H9 (cell line): ENCODE results near the gene OR5K1. TPM values are rescaled to one million over a fixed set of nuclear protein-coding genes. Genes with fewer than 3 reads are reported as not detected.

Source experiments
- DNase-seq: peaks from one replicate; pipeline ENCODE4 v3.0.0-alpha.2; 2017
- H2AFZ ChIP-seq: one replicate; pipeline ENCODE4 v1.6.1; 2013; ENCODE audit warnings: mild to moderate bottlenecking, low read length, control low read depth, moderate library complexity
- H2AK5ac ChIP-seq: 2 replicates; pipeline ENCODE4 v1.6.1; 2013; ENCODE audit warnings: low read length, control low read depth, mixed read lengths; ENCODE audit not compliant: insufficient read length
- H2BK120ac ChIP-seq: one replicate; pipeline ENCODE4 v1.6.1; 2013; ENCODE audit warnings: low read depth, mild to moderate bottlenecking, low read length, control low read depth, inconsistent platforms; ENCODE audit not compliant: poor library complexity, severe bottlenecking
- H2BK12ac ChIP-seq: 2 replicates; pipeline ENCODE4 v1.6.1; 2013; ENCODE audit warnings: low read length, control low read depth, mixed read lengths, low read depth; ENCODE audit not compliant: insufficient read length
- H2BK15ac ChIP-seq: 2 replicates; pipeline ENCODE4 v1.6.1; 2013; ENCODE audit warnings: low read depth, low read length, control low read depth
- H2BK20ac ChIP-seq: one replicate; pipeline ENCODE4 v1.6.1; 2013; ENCODE audit warnings: low read depth, mild to moderate bottlenecking, low read length, control low read depth, inconsistent platforms; ENCODE audit not compliant: poor library complexity, severe bottlenecking
- H2BK5ac ChIP-seq: 2 replicates; pipeline ENCODE4 v1.6.1; 2013; ENCODE audit warnings: low read length, control low read depth, mixed read lengths; ENCODE audit not compliant: insufficient read length
- H3K14ac ChIP-seq: 2 replicates; pipeline ENCODE4 v1.6.1; 2013; ENCODE audit warnings: low read length, control low read depth; ENCODE audit not compliant: insufficient read depth
- H3K18ac ChIP-seq: 2 replicates; pipeline ENCODE4 v1.6.1; 2013; ENCODE audit warnings: low read depth, mild to moderate bottlenecking, mixed read lengths, low read length, control low read depth; ENCODE audit not compliant: insufficient read length
- H3K23ac ChIP-seq: 2 replicates; pipeline ENCODE4 v1.6.1; 2013; ENCODE audit warnings: low read length, control low read depth, mixed read lengths, low read depth; ENCODE audit not compliant: insufficient read length
- H3K23me2 ChIP-seq: 2 replicates; pipeline ENCODE4 v1.6.1; 2013; ENCODE audit warnings: low read depth, mild to moderate bottlenecking, mixed read lengths, low read length, control low read depth; ENCODE audit not compliant: insufficient read length, poor library complexity, severe bottlenecking
- H3K27ac ChIP-seq: 2 replicates; pipeline ENCODE4 v1.5.1; 2013; ENCODE audit warnings: low read length, control low read depth, mixed read lengths, low read depth; ENCODE audit not compliant: insufficient read length
- H3K27me3 ChIP-seq: 2 replicates; pipeline ENCODE4 v1.6.1; 2013; ENCODE audit warnings: low read length, control low read depth, inconsistent platforms; ENCODE audit not compliant: insufficient read depth
- H3K4ac ChIP-seq: 2 replicates; pipeline ENCODE4 v1.6.1; 2013; ENCODE audit warnings: low read depth, mild to moderate bottlenecking, control low read depth, inconsistent platforms, low read length, moderate library complexity
- H3K4me1 ChIP-seq: 2 replicates; pipeline ENCODE4 v1.6.1; 2013; ENCODE audit warnings: low read length, control low read depth, inconsistent platforms; ENCODE audit not compliant: insufficient read depth
- H3K4me2 ChIP-seq: 2 replicates; pipeline ENCODE4 v1.6.1; 2013; ENCODE audit warnings: low read length, control low read depth, mixed read lengths; ENCODE audit not compliant: insufficient read length, insufficient read depth
- H3K56ac ChIP-seq: 2 replicates; pipeline ENCODE4 v1.6.1; 2013; ENCODE audit warnings: low read depth, mild to moderate bottlenecking, mixed read lengths, low read length, control low read depth; ENCODE audit not compliant: insufficient read length
- H3K79me1 ChIP-seq: 2 replicates; pipeline ENCODE4 v1.6.1; 2013; ENCODE audit warnings: low read depth, mild to moderate bottlenecking, moderate library complexity, low read length, control low read depth, inconsistent platforms; ENCODE audit not compliant: insufficient read depth, poor library complexity, severe bottlenecking
- H3K79me2 ChIP-seq: 2 replicates; pipeline ENCODE4 v1.6.1; 2013; ENCODE audit warnings: low read length, control low read depth, inconsistent platforms; ENCODE audit not compliant: insufficient read depth
- H3K9ac ChIP-seq: 2 replicates; pipeline ENCODE4 v1.6.1; 2013; ENCODE audit warnings: low read length, control low read depth, mixed read lengths; ENCODE audit not compliant: insufficient read length; ENCODE audit errors: extremely low read depth
- H3K9me3 ChIP-seq: one replicate; pipeline ENCODE4 v1.6.1; 2013; ENCODE audit warnings: low read depth, low read length, inconsistent platforms; ENCODE audit not compliant: control insufficient read depth
- H3T11ph ChIP-seq: one replicate; pipeline ENCODE4 v1.6.1; 2013; ENCODE audit warnings: mild to moderate bottlenecking, low read length, control low read depth, inconsistent platforms
- H4K20me1 ChIP-seq: one replicate; pipeline ENCODE4 v1.6.1; 2013; ENCODE audit not compliant: control insufficient read depth, insufficient read length, insufficient read depth
- H4K5ac ChIP-seq: 2 replicates; pipeline ENCODE4 v1.6.1; 2013; ENCODE audit warnings: low read depth, mild to moderate bottlenecking, mixed read lengths, low read length, control low read depth; ENCODE audit not compliant: insufficient read length
- H4K8ac ChIP-seq: replicated peaks from 2 replicates; pipeline ENCODE4 v1.6.1; 2013; ENCODE audit warnings: low read length, control low read depth, mixed read lengths, low read depth; ENCODE audit not compliant: insufficient read length
- H4K91ac ChIP-seq: 2 replicates; pipeline ENCODE4 v1.6.1; 2013; ENCODE audit warnings: low read depth, mild to moderate bottlenecking, moderate library complexity, mixed read lengths, low read length, control low read depth; ENCODE audit not compliant: insufficient read length
- H3K27ac Mint-ChIP-seq, 3 experiments: 2 replicates in 2 of 3; 3 replicates in 1 of 3; pipeline ENCODE4 v1.8.0; 2020 to 2021; ENCODE audit warnings: mixed read lengths in 3 of 3, mild to moderate bottlenecking in 1 of 3, moderate library complexity in 1 of 3
- H3K27me3 Mint-ChIP-seq: 2 replicates; pipeline ENCODE4 v1.8.0; 2021; ENCODE audit warnings: low read depth, mild to moderate bottlenecking, moderate library complexity, mixed read lengths
- H3K36me3 Mint-ChIP-seq, 3 experiments: 2 replicates in 2 of 3; 3 replicates in 1 of 3; pipeline ENCODE4 v1.8.0; 2020 to 2021; ENCODE audit warnings: low read depth in 3 of 3, mixed read lengths in 3 of 3; ENCODE audit not compliant: insufficient read depth in 1 of 3
- H3K4me1 Mint-ChIP-seq, 2 experiments: 2 replicates each; pipeline ENCODE4 v1.8.0; 2020; ENCODE audit warnings: mixed read lengths in 2 of 2
- H3K4me3 Mint-ChIP-seq, 2 experiments: 2 replicates in 1 of 2; 3 replicates in 1 of 2; pipeline ENCODE4 v1.8.0; 2020 to 2021; ENCODE audit warnings: mild to moderate bottlenecking in 2 of 2, mixed read lengths in 2 of 2, moderate library complexity in 1 of 2
- H3K9me3 Mint-ChIP-seq, 2 experiments: 2 replicates in 1 of 2; 3 replicates in 1 of 2; pipeline ENCODE4 v1.8.0; 2020; ENCODE audit warnings: mild to moderate bottlenecking in 2 of 2, mixed read lengths in 2 of 2, moderate library complexity in 1 of 2
- whole genome bisulfite sequencing: extraction: QIAGEN DNeasy Blood & Tissue Kit; methylation state at CpG from one replicate; pipeline ENCODE4 v1.1.7; 2013; ENCODE audit warnings: missing lambda C conversion rate, low lambda C conversion rate, mixed read lengths; ENCODE audit not compliant: insufficient read length; ENCODE audit errors: extremely low coverage; 5-methylcytosine and 5-hydroxymethylcytosine counted together
- total RNA-seq: library from RNA; stranded (reverse); gene quantifications from 2 replicates; pipeline ENCODE4 v1.2.1, GENCODE V29; 2021
- TF ChIP-seq, protein P1 (sequence below): fragments of 200-600 bp; sonication (generic); conservative IDR thresholded peaks from 3 replicates; pipeline ENCODE4 v1.8.0; 2021; ENCODE audit warnings: antibody characterized with exemption, mild to moderate bottlenecking

Gene OR5K1
- total RNA-seq, 1 experiment from 2014 or later = not detected

DNA sequence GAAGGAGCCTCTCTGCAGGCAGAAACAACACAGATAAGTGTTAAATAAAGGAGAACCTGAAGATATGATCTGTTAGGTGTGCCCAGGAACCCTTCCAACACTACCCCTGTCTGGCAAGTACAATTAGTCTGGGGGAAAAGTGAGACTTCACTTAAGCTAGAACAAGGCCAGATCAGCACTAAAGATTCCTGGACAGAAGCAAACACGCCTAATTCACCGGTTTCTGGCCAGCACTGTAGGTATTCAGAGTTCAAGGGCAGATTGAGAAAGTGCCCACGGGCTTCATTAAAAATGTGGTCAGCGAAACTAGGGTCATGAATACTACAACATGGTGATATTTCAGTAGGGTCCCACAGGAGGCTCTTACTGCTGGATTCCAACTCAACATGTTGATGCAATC lies 28.6 kb upstream of the OR5K1 start:
- no peak overlapping the region for H2BK20ac ChIP-seq
- H3K79me2 ChIP-seq = no peaks in the 10 kb centered on the region
- H3T11ph ChIP-seq = no peak overlapping the region
- no peaks in the 10 kb centered on the region for H3K9me3 ChIP-seq
- H3K9ac ChIP-seq = no peak overlapping the region
- H3K27ac ChIP-seq = no peak overlapping the region
- no CpG with 5 or more reads among the region's 4 CpGs for WGBS
- H3K4ac ChIP-seq = no peak overlapping the region
- Mint-ChIP-seq H3K9me3 (peaks cover 9 to 14% of the 10 kb centered on the region in 2 experiments; a peak in 4 of 5 replicates), H3K27me3 (no peaks in the 10 kb centered on the region), H3K4me1 (no peaks in the 10 kb centered on the region), H3K36me3 (no peaks in the 10 kb centered on the region), H3K27ac (no peak overlapping the region), H3K4me3 (no peak overlapping the region)
- H4K20me1 ChIP-seq = no peaks in the 10 kb centered on the region
- H3K23me2 ChIP-seq = no peaks in the 10 kb centered on the region
- H3K4me2 ChIP-seq = no peak overlapping the region
- H3K18ac ChIP-seq = no peak overlapping the region
- H2BK12ac ChIP-seq = no peak overlapping the region
- no peak overlapping the region for H2BK15ac ChIP-seq
- H4K8ac ChIP-seq = no peak overlapping the region
- H2BK120ac ChIP-seq = no peak overlapping the region
- H2AK5ac ChIP-seq = no peak overlapping the region
- H4K5ac ChIP-seq = no peak overlapping the region
- H2BK5ac ChIP-seq = no peak overlapping the region
- H3K27me3 ChIP-seq = no peaks in the 10 kb centered on the region
- no peaks in the 10 kb centered on the region for H3K4me1 ChIP-seq
- no peak overlapping the region for H3K23ac ChIP-seq
- H2AFZ ChIP-seq = no peak overlapping the region
- TF ChIP-seq, protein P1, sequence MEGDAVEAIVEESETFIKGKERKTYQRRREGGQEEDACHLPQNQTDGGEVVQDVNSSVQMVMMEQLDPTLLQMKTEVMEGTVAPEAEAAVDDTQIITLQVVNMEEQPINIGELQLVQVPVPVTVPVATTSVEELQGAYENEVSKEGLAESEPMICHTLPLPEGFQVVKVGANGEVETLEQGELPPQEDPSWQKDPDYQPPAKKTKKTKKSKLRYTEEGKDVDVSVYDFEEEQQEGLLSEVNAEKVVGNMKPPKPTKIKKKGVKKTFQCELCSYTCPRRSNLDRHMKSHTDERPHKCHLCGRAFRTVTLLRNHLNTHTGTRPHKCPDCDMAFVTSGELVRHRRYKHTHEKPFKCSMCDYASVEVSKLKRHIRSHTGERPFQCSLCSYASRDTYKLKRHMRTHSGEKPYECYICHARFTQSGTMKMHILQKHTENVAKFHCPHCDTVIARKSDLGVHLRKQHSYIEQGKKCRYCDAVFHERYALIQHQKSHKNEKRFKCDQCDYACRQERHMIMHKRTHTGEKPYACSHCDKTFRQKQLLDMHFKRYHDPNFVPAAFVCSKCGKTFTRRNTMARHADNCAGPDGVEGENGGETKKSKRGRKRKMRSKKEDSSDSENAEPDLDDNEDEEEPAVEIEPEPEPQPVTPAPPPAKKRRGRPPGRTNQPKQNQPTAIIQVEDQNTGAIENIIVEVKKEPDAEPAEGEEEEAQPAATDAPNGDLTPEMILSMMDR = no peak
- no peak overlapping the region for H3K56ac ChIP-seq
- H3K79me1 ChIP-seq = no peaks in the 10 kb centered on the region
- no peak overlapping the region for H4K91ac ChIP-seq
- no peak overlapping the region for H3K14ac ChIP-seq
- DNase-seq = no peak
